NCI-H2171 (cell line): ENCODE measurements around the gene CORT.

ENCODE experiments used
- DNase-seq: peaks from one replicate; lab custom pipeline; 2025; lab: John Stamatoyannopoulos, UW

CORT gene

DNA sequence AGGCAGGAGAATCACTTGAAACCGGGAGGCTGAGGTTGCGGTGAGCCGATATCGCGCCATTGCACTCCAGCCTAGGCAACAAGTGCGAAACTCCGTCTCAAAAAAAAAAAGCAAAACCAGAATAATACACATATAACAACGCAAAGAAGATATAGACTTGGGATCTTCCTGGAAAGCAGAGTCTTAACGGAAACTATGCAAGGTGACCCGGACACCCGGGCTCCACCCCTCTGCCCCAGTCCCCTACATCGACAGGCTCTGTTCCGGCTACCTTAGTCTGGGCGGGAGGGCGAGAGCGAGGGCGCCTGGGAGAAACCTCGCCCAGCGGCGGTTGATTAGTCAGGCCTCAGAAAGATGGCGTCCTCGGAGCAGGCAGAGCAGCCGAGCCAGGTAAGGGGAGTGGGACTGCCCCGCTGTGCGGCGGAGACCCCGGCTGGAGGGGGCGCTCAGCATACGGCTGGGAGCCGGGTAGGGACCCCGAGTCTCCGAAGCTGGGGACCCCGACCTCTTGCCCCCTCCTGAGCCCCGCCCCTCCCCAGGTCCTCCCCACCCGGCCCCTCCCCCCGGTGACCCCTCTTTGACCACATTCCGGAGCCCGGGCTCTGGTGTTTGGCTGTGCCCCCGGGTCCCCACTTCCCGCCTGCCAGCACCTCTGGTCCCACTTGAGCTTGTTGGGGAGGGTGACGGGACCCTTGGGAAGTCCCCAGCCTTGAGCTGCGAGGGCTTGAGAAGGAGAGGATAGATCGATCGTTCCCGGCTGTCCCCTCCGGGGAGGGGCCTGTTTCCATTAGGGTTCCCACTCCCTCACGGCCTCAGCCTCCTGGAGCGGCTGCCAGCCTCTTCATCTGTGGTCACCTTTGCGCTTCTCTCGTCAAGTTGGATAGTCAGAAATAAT lies 25.0 kb downstream of the CORT start, which contains the start of gene PEX14:
Gene PEX14, plus strand, starts transcription at position 338 of the 895 bp plus-strand sequence. Its CDS starts 17 bp downstream, at position 355.
- peak; percentile 81 for DNase-seq

DNA sequence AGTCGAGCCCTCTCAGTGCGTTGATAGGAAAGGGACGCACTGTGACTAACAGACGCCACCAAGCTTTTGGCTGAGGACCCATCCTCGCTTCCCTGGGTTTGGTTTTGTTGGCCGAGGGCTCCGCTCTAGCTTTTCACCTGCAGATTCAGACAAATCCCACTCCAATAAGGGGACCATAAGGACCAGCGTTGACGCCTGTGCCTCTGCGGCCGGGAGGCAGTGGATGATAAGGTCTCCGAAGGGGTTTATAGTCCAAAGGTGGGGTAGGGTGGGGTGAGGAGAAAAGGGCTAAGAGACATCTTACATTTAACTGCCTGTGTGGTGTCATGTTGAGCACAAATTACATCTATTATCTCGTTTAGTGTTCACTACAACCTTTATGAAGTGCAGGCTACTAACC lies 25.7 kb downstream of the CORT start:
- DNase-seq = no peak

GRCh38 chr1:10479296-10479695 lies 29.5 kb downstream of the CORT start:
- DNase-seq = no peak

GRCh38 chr1:10480614-10481013 lies 30.8 kb downstream of the CORT start:
- no peak for DNase-seq

DNA sequence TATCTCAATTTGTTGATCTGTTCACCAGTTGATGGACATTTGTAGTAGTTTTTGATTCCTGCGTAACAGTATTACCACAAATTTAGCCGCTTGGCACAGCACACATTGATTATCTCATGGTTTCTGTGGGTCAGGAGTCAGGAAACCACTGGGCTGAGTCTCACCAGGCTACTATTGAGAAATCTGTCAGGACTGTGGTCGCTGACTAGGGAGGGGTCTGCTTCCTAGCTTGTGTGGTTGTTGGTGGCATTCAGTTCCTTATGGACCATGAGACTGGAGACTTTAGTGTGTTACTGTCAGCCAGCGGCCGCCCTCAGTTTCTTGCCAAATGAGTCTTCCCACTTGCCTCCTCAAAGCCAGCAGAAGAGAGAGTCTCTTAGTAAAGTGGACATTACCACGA lies 34.7 kb downstream of the CORT start:
- no peak for DNase-seq

DNA sequence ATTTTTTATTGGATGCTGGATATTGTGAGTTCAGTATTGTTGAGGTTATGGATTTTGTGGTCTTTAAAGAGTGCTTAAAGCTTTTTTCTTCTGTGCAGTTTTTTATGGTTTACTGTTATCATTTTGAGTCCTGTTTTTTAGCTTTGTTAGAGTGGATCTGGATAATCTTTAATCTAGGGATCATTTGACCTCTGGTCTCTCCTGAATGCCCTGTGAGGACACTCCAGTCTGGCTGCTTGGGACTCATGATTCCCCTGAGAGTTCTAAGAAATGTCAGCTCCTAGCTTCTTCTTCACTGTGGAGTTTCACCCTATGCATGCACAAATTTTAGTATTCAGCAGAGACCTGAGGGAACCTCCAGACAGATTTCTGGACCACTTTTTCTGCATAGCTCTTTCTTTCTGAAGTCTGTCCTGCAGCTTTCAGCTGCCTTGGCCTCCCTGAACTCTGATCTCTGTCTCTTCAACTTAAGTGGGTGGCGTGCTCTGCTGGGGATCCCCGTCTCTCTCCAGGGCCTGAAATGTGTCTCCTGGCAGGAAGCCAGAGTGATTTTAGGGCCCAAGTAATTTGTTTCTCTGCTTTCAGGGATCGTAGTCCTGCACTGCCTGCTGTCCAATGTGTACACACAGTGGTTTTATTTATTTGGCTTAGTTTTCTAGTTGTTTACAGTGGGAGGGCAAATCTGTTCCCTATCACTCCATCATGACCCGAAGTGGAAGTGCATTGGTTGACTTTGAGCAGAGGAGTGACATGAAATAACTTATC lies 39.6 kb downstream of the CORT start:
- DNase-seq = no peak

DNA sequence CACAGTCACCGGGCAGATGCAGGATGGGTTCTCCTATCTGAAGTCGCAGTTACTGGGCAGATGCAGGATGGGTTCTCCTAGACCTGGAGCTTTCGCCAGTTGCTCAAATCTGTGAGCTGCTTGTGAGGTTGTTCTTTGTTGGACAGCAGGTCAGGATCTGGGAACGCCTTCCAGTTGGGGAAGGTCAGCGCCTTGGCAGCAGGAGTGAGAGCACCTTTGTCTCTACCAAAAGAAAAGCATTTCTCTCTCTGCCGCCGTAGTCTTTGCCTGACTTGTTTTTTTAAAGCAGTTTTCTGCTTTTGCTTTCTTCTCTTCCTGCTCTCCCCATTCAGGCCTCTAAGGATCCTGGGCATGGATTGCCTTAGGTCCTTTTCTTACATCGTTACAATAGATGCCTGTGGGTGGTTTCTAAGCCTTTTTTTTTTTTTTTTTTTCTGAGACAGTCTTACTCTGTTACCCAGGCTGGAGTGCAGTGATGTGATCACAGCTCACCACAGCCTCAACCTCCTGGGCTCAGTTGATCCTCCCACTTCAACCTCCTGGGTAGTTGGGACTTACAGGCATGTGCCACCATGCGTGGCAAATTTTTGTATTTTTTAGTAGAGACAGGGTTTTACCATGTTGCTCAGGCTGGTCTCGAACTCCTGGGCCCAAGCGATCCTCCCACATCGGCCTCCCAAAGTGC lies 40.6 kb downstream of the CORT start:
- DNase-seq = no peak

- no peak for DNase-seq
Measured at GRCh38 chr1:10494418-10494753, 44.6 kb downstream of the CORT start.

GRCh38 chr1:10494754-10495474 lies 45.1 kb downstream of the CORT start:
- peak; percentile 48 for DNase-seq

DNA sequence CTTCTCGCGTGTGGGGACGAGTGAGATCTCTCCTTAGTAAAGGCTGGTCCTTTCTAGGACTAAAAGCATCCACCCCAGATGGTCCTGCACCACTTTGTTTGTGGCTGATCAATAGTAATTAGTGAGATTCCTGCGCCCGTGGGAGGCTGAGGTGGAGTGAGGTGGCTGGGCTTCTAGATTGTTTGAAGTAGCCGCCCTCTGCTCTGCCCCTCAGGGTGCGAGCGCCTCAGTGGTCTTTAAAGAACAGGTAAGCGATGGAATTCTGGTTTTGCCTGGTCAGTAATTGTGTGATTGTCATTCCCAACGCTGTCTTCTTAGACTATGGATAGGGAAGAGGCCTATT lies 45.6 kb downstream of the CORT start:
- no peak for DNase-seq

GRCh38 chr1:10495952-10496351 lies 46.1 kb downstream of the CORT start:
- no peak for DNase-seq

GRCh38 chr1:10497109-10497508 lies 47.3 kb downstream of the CORT start:
- no peak for DNase-seq

DNA sequence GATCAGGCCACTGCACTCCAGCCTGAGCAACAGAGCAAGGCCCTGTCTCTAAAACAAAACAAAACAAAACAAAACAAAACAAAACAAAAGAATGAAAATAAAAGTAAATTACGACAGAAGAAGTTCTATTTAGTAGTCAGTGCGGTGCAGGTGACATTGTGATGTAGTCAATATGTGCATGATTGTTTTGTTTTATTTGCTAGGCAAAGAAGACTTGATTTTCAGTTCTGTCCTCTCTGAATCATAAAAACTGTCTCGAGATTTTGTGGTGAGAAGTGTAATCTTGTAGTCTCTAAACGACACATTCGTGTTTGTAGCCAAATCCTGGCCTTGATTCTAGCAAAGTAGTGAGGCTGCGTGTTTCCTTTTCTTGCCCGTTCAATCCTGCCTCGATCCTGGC lies 48.4 kb downstream of the CORT start:
- no peak for DNase-seq
